K562 (cell line): ENCODE measurements around the gene CSTPP1. TPM values are rescaled to one million over a fixed set of nuclear protein-coding genes. Genes with fewer than 3 reads are reported as not detected.
A peak's percentile ranks its signal among the peaks of the same experiment; 100 is the strongest.

Experiments used
- AFF4 ChIP-seq: sonication (generic); formaldehyde crosslinking; IDR thresholded peaks from 2 replicates; pipeline ENCODE4 v1.8.0; 2023; ENCODE audit warnings: mild to moderate bottlenecking, missing genetic modification reagents
- ASH1L ChIP-seq: fragments of 450-650 bp; IDR thresholded peaks from 2 replicates; pipeline ENCODE4 v1.6.1; 2018; ENCODE audit warnings: borderline replicate concordance, mild to moderate bottlenecking, low read depth; ENCODE audit not compliant: partially characterized antibody
- ATF7 ChIP-seq: fragments of 450-650 bp; IDR thresholded peaks from 2 replicates; pipeline ENCODE4 v1.7.1; 2014; ENCODE audit warnings: mild to moderate bottlenecking, moderate library complexity
- E2F1 ChIP-seq: sonication (generic); formaldehyde crosslinking; IDR thresholded peaks from 2 replicates; pipeline ENCODE4 v1.8.1; 2023; ENCODE audit warnings: mild to moderate bottlenecking, missing genetic modification reagents, moderate library complexity
- ELF1 ChIP-seq: fragments of 200-800 bp; sonication (Bioruptor generic); IDR thresholded peaks from 2 replicates; pipeline ENCODE4 v1.6.1; 2016; ENCODE audit warnings: missing genetic modification characterization, missing compliant biosample characterization
- ESRRB ChIP-seq: fragments of 250-450 bp; sonication (Bioruptor Pico); IDR thresholded peaks from 2 replicates; pipeline ENCODE4 v1.5.0; 2020; ENCODE audit warnings: mild to moderate bottlenecking, moderate library complexity, borderline replicate concordance
- FOS ChIP-seq: IDR thresholded peaks from 3 replicates; pipeline ENCODE4 v1.6.1; 2011; ENCODE audit not compliant: insufficient read length; ENCODE audit errors: extremely low read depth
- GABPB2 ChIP-seq: fragments of 250-450 bp; sonication (Bioruptor Pico); conservative IDR thresholded peaks from 2 replicates; pipeline ENCODE4 v1.5.1; 2021; ENCODE audit warnings: mild to moderate bottlenecking
- HDAC8 ChIP-seq: fragments of 450-650 bp; IDR thresholded peaks from 2 replicates; pipeline ENCODE4 v1.6.1; 2016; ENCODE audit warnings: mild to moderate bottlenecking, missing genetic modification characterization, moderate library complexity, missing compliant biosample characterization
- PHB2 ChIP-seq: fragments of 450-650 bp; IDR thresholded peaks from 2 replicates; pipeline ENCODE4 v1.6.1; 2017; ENCODE audit warnings: low read depth
- POLR2H ChIP-seq: IDR thresholded peaks from 2 replicates; pipeline ENCODE4 v1.6.1; 2016; ENCODE audit warnings: missing genetic modification characterization, low read depth, mild to moderate bottlenecking, control low read depth, missing compliant biosample characterization, moderate library complexity
- STAG1 ChIP-seq: sonication (generic); formaldehyde crosslinking; IDR thresholded peaks from 2 replicates; pipeline ENCODE4 v1.5.0; 2020; ENCODE audit warnings: missing genetic modification reagents, borderline replicate concordance
- TRIM28 ChIP-seq: fragments of 450-650 bp; IDR thresholded peaks from 2 replicates; pipeline ENCODE4 v1.6.1; 2017
- UBTF ChIP-seq, 2 experiments: IDR thresholded peaks; 2 replicates each; pipeline ENCODE4 v1.6.1; 2012; ENCODE audit warnings: improper control_type of control experiment in 2 of 2, low read depth in 2 of 2, low read length in 2 of 2, borderline replicate concordance in 1 of 2
- ZBED1 ChIP-seq: IDR thresholded peaks from 2 replicates; pipeline ENCODE4 v1.6.1; 2014
- ZNF224 ChIP-seq: sonication (generic); formaldehyde crosslinking; IDR thresholded peaks from 2 replicates; pipeline ENCODE4 v1.8.0; 2022; ENCODE audit warnings: mild to moderate bottlenecking, missing genetic modification reagents
- ZNF79 ChIP-seq: fragments of 250-450 bp; sonication (Bioruptor Pico); IDR thresholded peaks from 2 replicates; pipeline ENCODE4 v1.4.0; 2020; ENCODE audit warnings: low read depth, mild to moderate bottlenecking, moderate library complexity
- polyA plus RNA-seq, 8 experiments: library from polyadenylated mRNA; depleted of rRNA in 4 of 8; stranded (reverse) in 5 of 8; unstranded in 3 of 8; fragments of >200 nt; fragmentation: Nextera tagmentation in 2 of 8; fragmentation: Illumina TruSeq in 1 of 8; extraction: Ambion mirVana in 2 of 8; extraction: Trizol in 1 of 8; gene quantifications; 2 replicates each; pipeline versions ENCODE4 v1.2.1 to v1.2.3, GENCODE V29; 2011 to 2014; ENCODE audit warnings: inconsistent platforms in 1 of 8, missing spikeins in 1 of 8
- total RNA-seq, 7 experiments: library from RNA; depleted of rRNA in 6 of 7; stranded (reverse); fragments of >200 nt in 6 of 7; fragmentation: Illumina TruSeq in 2 of 7; extraction: Trizol in 2 of 7; gene quantifications; 2 replicates each; pipeline versions ENCODE4 v1.2.1 to v1.2.3, GENCODE V29; 2011 to 2021; ENCODE audit warnings: low replicate concordance in 1 of 7
- TF ChIP-seq, protein P1 (sequence below): sonication (generic); formaldehyde crosslinking; IDR thresholded peaks from 2 replicates; pipeline ENCODE4 v1.8.0; 2022; ENCODE audit warnings: mild to moderate bottlenecking, missing genetic modification reagents
- TF ChIP-seq, protein P2 (sequence below): fragments of 450-650 bp; formaldehyde crosslinking; IDR thresholded peaks from 2 replicates; pipeline ENCODE4 v1.4.0; 2020; ENCODE audit warnings: mild to moderate bottlenecking, moderate library complexity

The CSTPP1 gene
- total and polyA plus RNA-seq, 9 of the 15 experiments (the other 6 are each of a cell fraction or from before 2014, with no cell fraction given) = 6.5 to 17.8 (median 9.2) TPM

- TF ChIP-seq TRIM28 (no peak), ZNF79 (CRISPR knock-in tag) (no peak), POLR2H (tag) (no peak), ASH1L (no peak), UBTF (IDR thresholded peaks at IDR 0.05; ENCODE audit: borderline replicate concordance in 1 of 2, low read depth in 2 of 2, low read length in 2 of 2) (0 out of 4 replicates have a peak, but pooled peaks of 1 of the 2 experiments have one; percentile 25), STAG1 (CRISPR knock-in tag) (no peak), PHB2 (no peak), ESRRB (CRISPR knock-in tag) (no peak), ZBED1 (no peak), GABPB2 (CRISPR knock-in tag) (no peak), AFF4 (CRISPR knock-in tag) (no peak), E2F1 (CRISPR knock-in tag) (no peak), ZNF224 (0 out of 2 replicates have a peak, but pooled peaks have one; percentile 30), ELF1 (tag) (no peak), HDAC8 (tag) (no peak), FOS (no peak), ATF7 (no peak)
- TF ChIP-seq, protein P1, sequence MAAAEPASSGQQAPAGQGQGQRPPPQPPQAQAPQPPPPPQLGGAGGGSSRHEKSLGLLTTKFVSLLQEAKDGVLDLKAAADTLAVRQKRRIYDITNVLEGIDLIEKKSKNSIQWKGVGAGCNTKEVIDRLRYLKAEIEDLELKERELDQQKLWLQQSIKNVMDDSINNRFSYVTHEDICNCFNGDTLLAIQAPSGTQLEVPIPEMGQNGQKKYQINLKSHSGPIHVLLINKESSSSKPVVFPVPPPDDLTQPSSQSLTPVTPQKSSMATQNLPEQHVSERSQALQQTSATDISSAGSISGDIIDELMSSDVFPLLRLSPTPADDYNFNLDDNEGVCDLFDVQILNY (CRISPR knock-in tag) = peak; percentile 63; the same call in 1 of the 2 replicates
- TF ChIP-seq, protein P2, sequence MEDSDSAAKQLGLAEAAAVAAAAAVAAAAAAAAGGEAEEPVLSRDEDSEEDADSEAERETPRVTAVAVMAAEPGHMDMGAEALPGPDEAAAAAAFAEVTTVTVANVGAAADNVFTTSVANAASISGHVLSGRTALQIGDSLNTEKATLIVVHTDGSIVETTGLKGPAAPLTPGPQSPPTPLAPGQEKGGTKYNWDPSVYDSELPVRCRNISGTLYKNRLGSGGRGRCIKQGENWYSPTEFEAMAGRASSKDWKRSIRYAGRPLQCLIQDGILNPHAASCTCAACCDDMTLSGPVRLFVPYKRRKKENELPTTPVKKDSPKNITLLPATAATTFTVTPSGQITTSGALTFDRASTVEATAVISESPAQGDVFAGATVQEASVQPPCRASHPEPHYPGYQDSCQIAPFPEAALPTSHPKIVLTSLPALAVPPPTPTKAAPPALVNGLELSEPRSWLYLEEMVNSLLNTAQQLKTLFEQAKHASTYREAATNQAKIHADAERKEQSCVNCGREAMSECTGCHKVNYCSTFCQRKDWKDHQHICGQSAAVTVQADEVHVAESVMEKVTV (CRISPR knock-in tag) = no peak
Measured at GRCh38 chr11:47175746-47176327, 239.3 kb downstream of the CSTPP1 start (continued).
